HG03439 (cell line): Measurements from ENCODE around the gene MYO1B.

Experiments used
- ATAC-seq: cut with Tn5 transposase; IDR thresholded peaks from one replicate; pipeline ENCODE4 v1.9.1; 2021; ENCODE audit warnings: mild to moderate bottlenecking, moderate library complexity; ENCODE audit not compliant: unreplicated experiment

The MYO1B gene

DNA sequence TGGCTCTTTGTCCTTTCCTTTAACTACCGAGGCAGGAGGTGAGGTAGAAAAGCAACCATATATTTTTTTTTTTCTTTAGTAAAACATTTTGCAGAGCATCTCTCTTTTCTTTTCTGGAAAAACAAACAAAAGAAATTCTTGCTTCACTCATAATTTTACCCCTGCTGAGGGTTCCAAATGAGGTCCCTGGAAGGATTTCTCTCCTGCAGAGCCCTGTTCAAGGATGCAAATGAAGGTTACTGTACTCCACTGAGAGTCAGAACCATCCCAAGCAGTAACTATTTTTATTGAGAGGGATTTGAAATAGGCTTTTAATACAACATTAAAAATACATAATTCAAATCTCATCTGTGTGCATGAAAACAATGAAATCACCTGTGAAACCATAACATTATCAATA, 19.5 kb upstream of the MYO1B start:
- ATAC-seq, result no peak

DNA sequence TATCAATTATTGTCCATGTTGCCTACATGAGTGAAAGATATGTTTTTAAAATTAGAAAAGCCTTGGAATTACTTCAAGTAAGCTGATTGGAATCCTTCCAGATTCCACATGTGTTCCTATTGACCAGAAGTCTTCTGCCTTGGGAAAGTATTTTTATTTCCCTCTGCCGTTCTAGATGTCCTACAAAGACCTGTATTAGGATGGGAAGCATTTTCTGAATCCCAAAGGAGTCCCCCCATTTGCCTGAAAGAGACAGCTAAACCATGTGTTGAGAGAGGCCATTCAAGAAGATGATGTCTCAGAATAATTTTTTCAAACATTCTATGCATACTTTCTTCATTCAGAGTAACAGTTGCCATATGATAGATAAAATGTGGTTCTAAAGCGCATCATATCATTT, 19.0 kb upstream of the MYO1B start:
- ATAC-seq, result no peak

DNA sequence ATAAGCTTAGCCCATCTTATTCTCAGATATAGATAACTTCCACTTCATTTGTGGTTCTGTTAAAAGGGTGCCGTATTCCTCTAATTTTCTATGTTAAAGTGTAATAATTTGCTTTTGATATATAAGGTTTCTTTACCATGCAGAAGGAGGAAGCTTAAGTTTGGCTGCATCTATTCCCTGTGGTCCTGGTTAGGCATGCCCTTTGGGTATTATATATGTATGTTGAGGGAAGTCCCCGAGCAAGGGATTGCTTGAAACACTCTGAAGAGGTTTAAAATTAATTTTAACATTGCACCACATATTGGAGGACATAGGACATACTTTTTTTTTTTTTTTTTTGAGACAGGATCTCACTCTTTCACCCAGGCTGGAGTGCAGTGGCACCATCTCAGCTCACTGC, 16.9 kb upstream of the MYO1B start:
- no peak for ATAC-seq

DNA sequence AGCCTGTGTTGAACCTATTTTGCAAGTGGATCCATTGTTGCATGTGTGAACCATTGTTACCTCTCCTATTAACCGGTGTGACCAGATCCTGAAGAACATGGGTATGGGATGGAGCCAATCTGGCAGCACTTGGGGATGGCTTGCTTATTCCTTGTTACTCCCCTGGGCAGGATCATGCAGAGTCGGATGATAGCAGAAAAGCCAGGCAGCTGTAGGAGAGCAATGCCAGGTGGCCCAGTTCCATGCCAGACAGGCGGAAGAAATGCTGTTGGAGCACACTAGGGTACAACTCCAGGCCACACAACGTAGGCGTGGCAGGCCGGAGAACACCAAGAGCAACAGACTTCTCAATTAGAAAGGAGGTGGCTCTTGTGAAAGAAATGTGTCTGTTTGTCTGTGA, 16.3 kb upstream of the MYO1B start:
- ATAC-seq, result no peak

DNA sequence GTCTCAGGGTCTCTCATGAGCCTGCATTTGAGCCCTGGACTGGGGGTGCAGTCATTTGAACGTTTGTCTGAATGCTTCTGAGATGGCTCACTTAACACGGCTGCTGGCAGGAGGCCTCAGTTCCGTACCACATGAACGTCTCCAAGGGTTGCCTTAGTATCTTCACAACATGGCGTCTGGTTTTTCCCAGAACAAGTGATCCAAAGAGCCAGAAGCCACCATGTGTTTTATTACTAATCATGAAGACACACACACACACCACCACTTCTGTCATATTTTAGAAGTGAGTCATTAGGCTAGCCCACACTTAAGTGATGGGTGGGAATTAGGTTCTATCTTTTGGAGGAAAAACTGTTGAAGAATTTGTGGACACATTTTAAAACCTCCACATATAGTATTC, 15.0 kb upstream of the MYO1B start:
- no peak for ATAC-seq

DNA sequence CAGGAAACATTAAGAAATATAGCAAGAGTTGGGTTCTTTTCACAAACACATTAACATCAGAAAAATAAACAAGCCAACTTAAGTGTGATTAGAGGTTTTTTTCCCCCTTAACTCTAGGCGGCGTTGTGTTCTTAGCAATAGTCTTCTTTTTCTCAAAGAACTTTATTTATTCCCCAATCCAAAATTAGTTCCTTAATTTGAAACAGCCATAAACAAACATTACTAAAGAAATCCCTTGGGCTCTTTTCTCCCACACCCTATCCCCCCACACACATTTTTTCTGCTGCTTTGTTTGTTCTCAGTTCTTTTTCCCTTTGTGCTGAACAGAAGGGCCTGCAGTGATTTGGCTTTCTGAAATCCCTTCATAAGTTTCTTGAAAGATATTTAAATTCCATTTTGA, 13.2 kb upstream of the MYO1B start:
- ATAC-seq, result no peak

DNA sequence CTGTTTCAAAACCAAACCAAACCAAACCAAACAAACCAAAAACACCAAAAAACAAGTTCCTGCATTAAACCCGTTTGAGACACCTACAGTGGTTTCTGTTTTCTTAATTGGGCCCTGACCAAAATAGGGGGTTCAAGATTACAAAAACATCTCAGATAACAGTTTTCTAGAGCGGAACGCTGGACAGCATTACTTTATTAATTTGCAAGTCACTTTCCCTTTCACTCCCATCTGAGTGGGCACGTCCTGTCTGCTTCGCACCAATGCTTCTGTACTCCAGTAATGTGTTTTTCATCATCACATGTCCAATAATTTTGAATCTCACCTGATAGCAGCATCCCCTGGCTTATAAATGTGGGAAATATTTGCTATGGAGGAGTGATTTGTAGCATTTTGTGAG, 11.7 kb upstream of the MYO1B start:
- no peak for ATAC-seq

DNA sequence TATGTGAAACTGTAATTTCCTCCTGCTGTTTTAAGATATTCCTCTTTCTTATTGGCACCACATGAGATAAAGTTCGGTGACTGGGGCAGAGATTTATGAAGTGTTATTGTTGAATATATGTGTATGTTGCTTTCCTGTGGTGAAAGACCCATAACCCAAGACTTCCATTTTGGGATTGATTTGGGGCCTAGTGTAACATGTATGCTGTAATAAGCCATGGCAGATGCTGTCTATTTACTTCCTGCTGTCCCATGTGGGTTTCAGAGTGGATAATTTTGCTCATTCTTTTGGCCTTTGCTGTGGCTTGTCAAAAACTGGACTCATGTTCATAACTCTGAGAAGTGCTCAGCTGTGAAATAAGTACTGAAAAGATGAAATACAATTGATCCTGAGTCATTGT, 10.8 kb upstream of the MYO1B start:
- ATAC-seq, result no peak

DNA sequence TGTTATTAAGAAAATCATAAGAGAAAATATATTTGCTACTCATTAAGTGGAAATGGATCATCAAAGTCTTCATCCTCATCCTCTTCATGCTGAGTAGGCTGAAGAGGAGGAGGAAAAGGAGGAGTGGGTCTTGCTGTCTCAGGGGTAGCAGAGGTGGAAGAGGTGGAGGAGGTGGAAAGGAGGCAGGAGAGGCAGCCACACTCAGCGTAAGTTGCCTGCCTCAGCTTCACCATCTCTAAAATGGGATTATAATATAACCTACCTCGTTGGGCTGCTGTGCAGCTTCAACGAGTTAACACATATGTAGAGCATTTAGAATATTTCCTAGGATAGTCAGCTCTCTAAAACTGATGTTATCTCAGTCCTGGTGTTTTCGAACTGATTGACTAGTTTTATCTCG, 4.3 kb upstream of the MYO1B start:
- ATAC-seq, result no peak

DNA sequence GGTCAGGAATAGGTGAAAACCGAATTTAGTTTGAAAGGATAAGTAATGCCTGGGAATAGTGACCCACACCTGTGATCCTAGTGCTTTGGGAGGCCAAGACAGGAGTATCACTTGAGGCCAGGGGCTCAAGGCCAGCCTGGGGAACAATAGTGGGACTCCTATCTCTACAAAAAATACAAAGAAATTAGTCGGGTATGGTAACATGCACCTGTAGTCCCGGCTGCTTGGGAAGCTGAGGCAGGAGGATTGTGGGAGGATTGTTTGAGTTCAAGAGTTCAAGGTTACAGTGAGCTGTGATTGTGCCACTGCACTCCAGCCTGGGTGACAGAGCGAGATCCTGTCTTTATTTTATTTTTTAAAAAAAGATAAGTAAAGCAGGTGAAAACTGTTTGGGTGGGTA, 3.8 kb upstream of the MYO1B start:
- no peak for ATAC-seq

DNA sequence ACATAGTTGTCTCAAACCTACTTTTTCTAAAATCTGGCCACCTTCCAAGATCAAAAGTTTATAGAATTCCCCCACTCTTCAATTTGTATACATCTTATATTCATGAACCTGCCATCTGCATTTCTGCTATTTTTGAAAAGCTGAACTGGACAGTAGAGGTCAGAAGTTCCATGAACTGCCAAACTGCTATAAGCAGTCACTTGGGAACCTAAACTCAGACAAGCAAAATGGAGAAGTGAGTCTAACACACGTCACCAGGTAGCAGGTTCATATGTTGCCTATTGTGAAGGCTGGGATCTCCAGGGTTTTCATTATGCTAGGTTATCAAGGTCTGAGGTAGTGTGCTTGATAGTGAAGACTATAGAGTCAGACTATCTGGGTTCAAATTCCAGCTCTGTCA, 2.0 kb upstream of the MYO1B start:
- ATAC-seq, result no peak

DNA sequence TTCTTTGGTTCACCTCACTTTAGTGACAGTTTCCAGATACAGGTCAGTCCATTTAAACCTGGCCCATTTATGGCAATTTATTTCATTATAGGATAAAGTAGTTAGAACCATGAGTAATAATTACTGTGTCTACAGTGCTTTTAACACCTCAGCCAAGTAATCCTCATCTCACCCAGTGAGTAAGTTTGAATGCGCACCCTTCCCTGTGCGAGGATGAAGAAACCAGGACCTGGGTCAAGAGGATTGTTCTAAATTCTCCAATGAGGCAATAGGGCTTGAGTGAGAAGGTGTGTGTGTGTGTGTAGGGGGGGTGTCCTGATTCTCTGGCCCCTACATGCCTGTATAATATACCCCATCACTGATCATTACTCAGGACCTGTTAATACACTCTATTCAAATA, 854 bp upstream of the MYO1B start:
- ATAC-seq, result no peak

DNA sequence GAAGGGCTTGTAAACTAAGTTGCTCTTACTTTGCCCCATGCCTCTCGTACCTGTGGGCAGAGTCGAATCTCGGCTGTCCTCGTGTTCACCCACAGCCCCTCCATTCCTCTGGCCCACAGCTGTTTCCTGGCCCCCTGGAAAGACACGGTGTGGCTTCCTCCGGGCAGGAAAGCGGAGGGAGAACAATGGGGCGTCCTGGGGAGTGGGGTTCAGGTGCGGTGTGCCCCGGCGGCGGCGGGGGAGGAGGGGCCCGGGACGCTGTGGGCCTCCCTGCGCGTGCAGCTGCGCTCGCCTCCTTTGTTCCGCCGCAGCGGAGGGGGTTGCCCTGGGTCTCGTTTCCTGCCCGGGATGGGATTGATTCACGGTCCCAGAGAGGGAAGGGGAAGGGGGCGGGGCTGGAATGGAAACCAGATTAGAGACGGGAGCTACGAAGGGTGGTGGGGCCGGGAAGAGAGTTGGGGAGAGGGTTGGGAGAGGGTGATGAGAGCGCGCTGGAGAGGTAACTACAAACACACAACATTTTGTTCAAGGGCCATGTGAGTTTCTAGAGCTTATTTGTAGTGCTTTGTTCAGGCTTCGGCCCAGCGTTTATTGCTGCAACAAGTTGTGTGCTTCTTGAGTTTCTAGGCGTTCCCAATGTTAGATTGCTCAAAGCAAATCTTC, 796 bp downstream of the MYO1B start:
- no peak for ATAC-seq

DNA sequence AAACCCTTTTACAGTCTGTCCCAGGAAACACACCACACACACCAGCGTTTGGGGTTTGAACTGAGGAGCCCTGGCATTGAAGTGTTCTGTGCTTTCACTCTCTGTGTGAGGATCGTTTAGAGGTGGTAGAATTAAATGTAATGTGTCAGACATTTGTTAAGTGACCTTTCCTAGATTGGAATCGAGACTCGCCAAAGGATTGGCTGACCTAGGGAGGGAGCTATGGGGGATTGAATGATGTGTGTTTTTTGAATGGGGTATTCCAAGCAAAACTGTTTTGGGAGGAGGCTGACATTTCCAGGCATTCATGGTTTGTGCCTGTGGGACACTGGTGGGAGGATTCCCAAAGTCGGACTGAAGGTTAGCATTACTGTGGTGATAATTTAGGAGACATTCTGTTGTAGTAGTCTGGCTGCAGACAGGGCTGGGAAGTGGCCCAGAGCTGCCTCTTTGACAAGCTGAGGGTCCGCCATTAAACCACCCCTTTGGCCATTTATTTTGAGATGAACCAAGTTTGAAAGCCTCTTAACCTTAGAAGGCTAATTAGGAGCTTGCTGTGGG, 1.7 kb downstream of the MYO1B start:
- ATAC-seq, result no peak

DNA sequence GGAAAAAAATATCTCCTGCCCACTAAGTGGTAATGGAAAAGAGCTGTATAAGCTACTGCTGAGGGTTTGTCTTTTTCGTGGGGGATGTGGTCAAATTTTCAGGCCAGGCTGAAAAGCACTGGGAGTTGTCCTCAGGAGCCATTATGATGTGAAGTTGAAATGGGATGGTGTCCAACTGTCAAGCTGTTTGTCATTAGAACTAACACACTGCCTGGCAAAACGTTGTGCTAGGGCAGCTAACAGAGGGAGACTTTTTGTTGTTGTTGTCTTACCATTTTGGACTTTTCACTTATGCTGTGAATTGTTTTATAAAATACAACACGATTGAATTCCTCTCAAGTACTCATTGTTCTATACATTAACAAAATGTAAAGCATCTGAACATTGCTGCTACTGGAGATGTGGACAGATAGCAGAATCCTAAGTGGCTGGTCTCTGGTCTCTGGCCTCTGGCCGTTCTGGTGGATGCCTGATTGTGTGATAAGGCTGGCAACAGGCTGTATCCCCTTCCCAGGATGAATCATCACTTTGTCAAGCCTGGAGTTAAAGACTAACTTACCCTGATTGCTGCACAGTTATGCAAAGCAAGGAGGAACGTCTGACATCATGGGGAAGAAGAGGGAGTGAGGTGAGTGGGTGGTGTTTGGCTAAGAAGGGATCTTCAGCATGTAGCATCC, 2.3 kb downstream of the MYO1B start:
- no peak for ATAC-seq

DNA sequence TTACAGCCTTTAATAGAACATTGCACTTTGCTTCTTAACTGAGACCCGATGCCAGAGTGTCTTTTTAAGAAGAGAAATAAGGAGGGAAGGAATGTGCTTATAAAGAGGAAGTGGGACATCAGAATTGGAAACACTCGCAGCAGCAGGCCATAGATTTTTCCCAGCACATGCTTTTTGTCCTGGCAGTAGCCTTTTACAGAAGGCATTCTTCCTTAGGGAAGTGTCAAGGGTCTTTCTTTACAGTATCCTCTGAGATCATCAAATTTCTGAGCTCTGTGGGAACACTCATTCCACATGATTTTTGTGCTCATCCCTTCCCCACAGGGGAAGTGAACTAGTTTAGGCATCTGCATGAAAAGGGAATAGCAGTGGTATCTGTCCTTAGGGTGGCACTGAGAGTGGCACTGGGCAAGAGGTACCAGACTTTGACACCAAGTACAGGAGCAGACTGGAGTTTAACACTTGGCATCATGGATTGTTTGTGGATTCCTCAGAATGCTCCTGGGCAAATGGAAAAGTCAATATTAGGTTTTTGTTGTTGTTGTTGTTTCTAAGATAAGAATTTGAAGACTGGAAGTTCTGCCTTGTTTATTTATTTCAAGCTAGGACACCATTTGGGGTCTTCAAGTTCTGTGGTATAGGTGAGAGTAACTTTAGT, 4.1 kb downstream of the MYO1B start:
- ATAC-seq, result no peak

DNA sequence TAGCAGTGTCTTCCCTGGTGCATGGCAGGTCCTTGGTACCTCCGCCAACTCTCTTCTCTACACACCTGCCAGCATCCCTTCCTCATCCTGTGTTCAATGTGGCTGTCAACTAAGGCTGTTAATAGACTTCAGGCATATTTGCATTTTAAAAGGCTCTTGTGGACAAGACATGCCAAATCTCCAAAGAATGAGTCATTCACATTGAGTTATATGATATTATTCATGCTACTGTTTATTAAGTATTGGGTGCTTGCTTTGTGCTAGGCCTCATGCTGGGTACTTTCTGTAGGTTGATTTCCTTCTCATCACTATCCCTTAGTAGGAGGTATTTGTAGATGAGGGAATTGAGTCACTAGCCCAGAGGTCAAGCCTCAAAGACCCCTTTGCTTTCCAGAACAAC, 5.2 kb downstream of the MYO1B start:
- no peak for ATAC-seq

DNA sequence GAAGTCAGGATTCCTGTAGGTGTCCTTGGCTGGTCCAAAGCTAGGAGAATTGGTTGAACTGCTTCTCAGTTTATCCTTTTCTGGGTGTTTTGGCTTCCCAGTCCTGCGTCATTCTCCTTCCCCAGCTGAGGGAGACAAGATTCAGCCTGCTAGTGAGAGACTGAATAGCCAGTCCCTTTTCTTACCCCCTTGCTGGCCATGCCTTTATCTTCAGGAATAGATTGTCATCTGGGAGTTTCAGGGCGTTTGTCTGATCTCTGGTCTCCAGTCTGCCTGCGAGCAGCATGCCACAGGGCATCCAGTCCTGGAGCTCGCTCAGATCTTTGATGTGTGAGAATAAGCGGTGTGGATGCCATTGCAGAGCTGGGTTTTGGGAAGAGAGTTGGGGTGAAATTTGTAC, 5.8 kb downstream of the MYO1B start:
- no peak for ATAC-seq

DNA sequence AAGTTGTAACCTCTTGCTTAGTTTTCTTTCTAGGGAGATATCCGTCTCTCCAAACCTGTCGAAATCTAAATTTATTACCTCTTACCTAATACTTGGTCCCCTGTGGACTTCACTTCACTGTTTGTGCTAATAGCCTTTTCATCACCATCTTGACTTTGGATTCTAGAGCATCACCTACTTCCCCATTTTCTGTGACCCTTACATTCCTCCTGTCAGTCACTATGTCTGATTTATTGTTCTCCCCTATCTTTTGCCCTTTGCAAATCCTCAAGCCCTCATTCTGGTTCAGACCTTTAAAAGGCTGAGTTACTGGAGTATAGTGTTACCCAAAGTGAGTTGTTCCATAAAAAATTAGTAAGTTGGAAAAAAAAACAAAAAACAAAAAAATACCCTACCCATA, 7.5 kb downstream of the MYO1B start:
- no peak for ATAC-seq

DNA sequence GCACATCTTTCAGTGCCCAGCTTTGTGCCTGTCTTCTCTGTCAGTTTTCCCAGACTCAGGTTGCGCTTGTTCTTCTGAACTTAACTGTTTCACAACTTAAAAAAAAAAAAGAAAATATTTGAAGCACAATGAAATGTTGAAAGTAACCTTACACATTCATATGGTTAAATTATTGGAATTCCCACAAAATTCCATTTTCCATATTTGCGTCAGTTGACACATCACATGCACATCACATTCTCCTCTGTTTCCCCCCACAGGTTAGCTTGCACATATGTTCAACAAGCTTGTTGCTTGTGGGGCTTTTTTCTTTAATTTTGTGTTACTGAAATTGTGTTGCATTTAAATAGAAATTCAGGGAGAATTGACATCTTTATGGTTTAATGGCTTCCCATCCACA, 8.3 kb downstream of the MYO1B start:
- no peak for ATAC-seq

DNA sequence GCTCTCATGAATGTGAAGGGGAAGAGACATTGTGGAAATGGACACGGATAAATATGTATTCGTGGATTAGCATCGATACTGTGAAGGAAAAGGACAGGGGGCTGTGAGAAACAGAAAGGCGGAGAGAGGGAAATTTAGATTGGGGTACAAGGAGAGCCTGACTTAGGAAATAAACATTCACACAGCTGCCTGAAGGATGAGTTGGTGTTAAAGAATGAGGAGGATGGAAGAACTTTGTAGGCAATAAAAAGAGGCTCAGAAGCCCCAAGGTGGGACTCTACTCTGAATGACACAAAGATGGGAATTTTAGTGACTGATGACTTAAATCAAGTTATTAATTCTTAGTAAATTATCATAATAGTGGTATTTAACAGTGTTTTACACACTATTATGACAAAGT, 10.1 kb downstream of the MYO1B start:
- no peak for ATAC-seq

DNA sequence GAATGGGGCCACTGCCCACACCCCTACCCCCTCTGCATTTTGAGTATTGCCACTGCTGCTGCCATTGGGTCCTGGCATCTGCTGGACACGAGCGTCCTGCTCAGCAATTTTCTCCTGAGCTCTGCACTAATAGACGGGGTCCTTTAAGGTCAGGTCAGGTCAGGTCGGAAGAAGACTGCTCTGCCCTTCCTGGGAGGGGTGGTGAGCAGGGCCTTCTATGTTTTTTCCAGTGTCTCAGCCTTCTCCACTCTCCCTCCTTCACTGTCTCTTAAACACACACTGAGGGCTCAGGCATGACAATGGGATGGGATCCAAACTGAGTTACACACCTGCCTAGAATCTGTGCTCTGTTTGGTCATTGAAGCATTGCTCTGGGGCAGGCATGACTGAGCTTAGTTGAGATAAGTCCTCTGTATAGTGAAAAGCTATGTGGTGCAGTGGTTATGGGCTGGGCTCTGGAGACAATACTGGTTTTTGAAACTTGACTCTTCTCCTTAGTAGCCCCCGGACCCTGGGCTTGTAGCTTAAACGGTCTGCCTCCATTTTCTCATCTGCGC, 10.6 kb downstream of the MYO1B start:
- ATAC-seq, result no peak
